ENCODE results near the gene CLPTM1L.
"Not testable (repeated sequence)": the region's sequence is repeated elsewhere in the genome, so short reads cannot be mapped to it uniquely, and the experiment has no call there.

CLPTM1L gene

GRCh38 chr5:1339139-1339817, 5.6 kb downstream of the CLPTM1L start:
- not testable (repeated sequence) for DNase-seq

- no peak for DNase-seq
Observed at GRCh38 chr5:1338506-1339070, 6.3 kb downstream of the CLPTM1L start.

- no peak for DNase-seq
Observed at GRCh38 chr5:1338196-1338490, 6.8 kb downstream of the CLPTM1L start.

- DNase-seq: no peak
Observed at GRCh38 chr5:1337489-1338195, 7.3 kb downstream of the CLPTM1L start.

- DNase-seq: no peak
Observed at GRCh38 chr5:1336749-1337488, 8.0 kb downstream of the CLPTM1L start.

GRCh38 chr5:1336106-1336561, 8.8 kb downstream of the CLPTM1L start:
- DNase-seq: no peak

GRCh38 chr5:1335540-1336095, 9.3 kb downstream of the CLPTM1L start:
- no peak for DNase-seq

- DNase-seq: no peak
Observed at GRCh38 chr5:1334831-1335539, 9.9 kb downstream of the CLPTM1L start.

GRCh38 chr5:1333986-1334385, 10.9 kb downstream of the CLPTM1L start:
- DNase-seq: no peak

- DNase-seq: not testable (repeated sequence)
Observed at GRCh38 chr5:1333286-1333685, 11.6 kb downstream of the CLPTM1L start.

GRCh38 chr5:1332461-1333001, 12.4 kb downstream of the CLPTM1L start:
- DNase-seq: no peak

- DNase-seq: no peak
Observed at GRCh38 chr5:1331861-1332405, 13.0 kb downstream of the CLPTM1L start.

- DNase-seq: no peak
Observed at GRCh38 chr5:1330847-1331831, 13.8 kb downstream of the CLPTM1L start.

GRCh38 chr5:1330146-1330846, 14.6 kb downstream of the CLPTM1L start:
- DNase-seq: no peak

- no peak for DNase-seq
Observed at GRCh38 chr5:1329111-1329579, 15.8 kb downstream of the CLPTM1L start.

GRCh38 chr5:1328237-1329110, 16.4 kb downstream of the CLPTM1L start:
- not testable (repeated sequence) for DNase-seq

GRCh38 chr5:1326901-1327756, 17.8 kb downstream of the CLPTM1L start:
- DNase-seq: not testable (repeated sequence)

- DNase-seq: not testable (repeated sequence)
Observed at GRCh38 chr5:1326532-1326875, 18.4 kb downstream of the CLPTM1L start.

Measured in NCI-H2227 treated with DMSO at 0.1 percent for 48 hours (cell line).